ENCODE results near the gene OR5H2. TPM values are rescaled to one million over a fixed set of nuclear protein-coding genes. Genes with fewer than 3 reads are reported as not detected.

Gene OR5H2
- total RNA-seq, 1 donor from 2014 or later = not detected

GRCh38 chr3:98325055-98325454, 42.8 kb downstream of the OR5H2 start:
- Mint-ChIP-seq H3K27ac (ENCODE audit: unreplicated experiment) (no peak overlapping the region), H3K9me3 (ENCODE audit: unreplicated experiment) (no peaks in the 10 kb centered on the region), H3K36me3 (ENCODE audit: low read depth, unreplicated experiment) (no peaks in the 10 kb centered on the region), H3K4me1 (ENCODE audit: low read depth, unreplicated experiment) (no peaks in the 10 kb centered on the region), H3K27me3 (ENCODE audit: low read depth, unreplicated experiment) (no peaks in the 10 kb centered on the region), H3K4me3 (ENCODE audit: unreplicated experiment) (no peak overlapping the region)
- TF ChIP-seq EZH2 (IDR thresholded peaks at IDR 0.05; ENCODE audit: insufficient read depth, low read length) = no peak
- no peak for TF ChIP-seq CTCF (IDR thresholded peaks at IDR 0.05; ENCODE audit: insufficient read depth, low read depth, low read length)
- H3K4me1 ChIP-seq (ENCODE audit: insufficient read depth, low read length) = no peaks in the 10 kb centered on the region
- no peaks in the 10 kb centered on the region for H3K79me2 ChIP-seq (ENCODE audit: insufficient read depth, low read length)
- no peak overlapping the region for H2AFZ ChIP-seq (ENCODE audit: low read depth, low read length)
- H3K27ac ChIP-seq (ENCODE audit: low read depth, low read length) = no peak overlapping the region
- FAIRE-seq (no peak), DNase-seq (ENCODE audit: low read depth) (no peak)
- no peaks in the 10 kb centered on the region for H3K36me3 ChIP-seq (ENCODE audit: insufficient read depth, low read length)
- H3K27me3 ChIP-seq (ENCODE audit: insufficient read depth, low read length) = no peaks in the 10 kb centered on the region
- no peaks in the 10 kb centered on the region for H3K9me3 ChIP-seq (ENCODE audit: insufficient read depth, low read depth, low read length)
- H3K9ac ChIP-seq (ENCODE audit: low read length) = no peak overlapping the region
- H4K20me1 ChIP-seq (ENCODE audit: insufficient read depth, low read length) = no peaks in the 10 kb centered on the region
- H3K4me2 ChIP-seq (ENCODE audit: low read length) = no peak overlapping the region
- H3K4me3 ChIP-seq (ENCODE audit: insufficient read depth, low read depth, low read length) = no peak overlapping the region

- no peak overlapping the region for H3K4me2 ChIP-seq (ENCODE audit: low read length)
These were observed 44.0 kb downstream of the OR5H2 start for GRCh38 chr3:98326105-98326893.

More at GRCh38 chr3:98326105-98326893, 44.0 kb downstream of the OR5H2 start:
- no peak overlapping the region for H3K27ac Mint-ChIP-seq (ENCODE audit: unreplicated experiment)
- no peaks in the 10 kb centered on the region for H3K9me3 Mint-ChIP-seq (ENCODE audit: unreplicated experiment)
- H3K27ac ChIP-seq (ENCODE audit: low read depth, low read length) = no peak overlapping the region
- no peak overlapping the region for H3K9ac ChIP-seq (ENCODE audit: low read length)
- H3K27me3 Mint-ChIP-seq (ENCODE audit: low read depth, unreplicated experiment) = peaks cover 2% of the 10 kb centered on the region
- no peak overlapping the region for H2AFZ ChIP-seq (ENCODE audit: low read depth, low read length)
- TF ChIP-seq EZH2 (IDR thresholded peaks at IDR 0.05; ENCODE audit: insufficient read depth, low read length) = no peak
- TF ChIP-seq CTCF (IDR thresholded peaks at IDR 0.05; ENCODE audit: insufficient read depth, low read depth, low read length) = no peak
- no peaks in the 10 kb centered on the region for H3K4me1 ChIP-seq (ENCODE audit: insufficient read depth, low read length)
- H3K36me3 ChIP-seq (ENCODE audit: insufficient read depth, low read length) = no peaks in the 10 kb centered on the region
- no peaks in the 10 kb centered on the region for H4K20me1 ChIP-seq (ENCODE audit: insufficient read depth, low read length)
- H3K4me3 ChIP-seq (ENCODE audit: insufficient read depth, low read depth, low read length) = no peak overlapping the region
- H3K36me3 Mint-ChIP-seq (ENCODE audit: low read depth, unreplicated experiment) = no peaks in the 10 kb centered on the region
- no peaks in the 10 kb centered on the region for H3K79me2 ChIP-seq (ENCODE audit: insufficient read depth, low read length)
- DNase-seq (ENCODE audit: low read depth) = no peak
- H3K4me3 Mint-ChIP-seq (ENCODE audit: unreplicated experiment) = no peak overlapping the region
- H3K4me1 Mint-ChIP-seq (ENCODE audit: low read depth, unreplicated experiment) = no peaks in the 10 kb centered on the region
- no peak for FAIRE-seq
- H3K27me3 ChIP-seq (ENCODE audit: insufficient read depth, low read length) = peaks cover 3% of the 10 kb centered on the region
- no peaks in the 10 kb centered on the region for H3K9me3 ChIP-seq (ENCODE audit: insufficient read depth, low read depth, low read length)

All from astrocyte (in vitro differentiated cells and primary cell).